ENCODE results near the gene COA5. TPM values are rescaled to one million over a fixed set of nuclear protein-coding genes. Genes with fewer than 3 reads are reported as not detected.

Gene COA5
- total RNA-seq, 2 experiments from 2014 or later: 33.6 to 40.0 TPM

- peaks cover 9% of the 10 kb centered on the region for H3K4me1 ChIP-seq (ENCODE audit: insufficient read depth, low read length, poor library complexity, severe bottlenecking)
- POLR2A ChIA-PET: no interaction called here
- no peaks in the 10 kb centered on the region for H3K79me2 ChIP-seq (ENCODE audit: insufficient read depth, low read depth, low read length)
- TF ChIP-seq CTCF (conservative IDR thresholded peaks at IDR 0.05; ENCODE audit: low read length): no peak
- no peak for TF ChIP-seq EZH2phosphoT487 (IDR thresholded peaks at IDR 0.05; ENCODE audit: borderline replicate concordance, low read depth, low read length)
- H3K4me2 ChIP-seq (ENCODE audit: low read length): no peak overlapping the region
- no peak overlapping the region for H3K4me3 ChIP-seq (ENCODE audit: low read depth, low read length, poor library complexity, severe bottlenecking)
- H4K20me1 ChIP-seq (ENCODE audit: insufficient read depth, low read length): no peaks in the 10 kb centered on the region
- no TSS peak for BruUV-seq (replicated peaks)
- no peaks in the 10 kb centered on the region for H3K9me3 ChIP-seq (ENCODE audit: low read length)
- peaks cover 5% of the 10 kb centered on the region; the same call in 1 of the 2 replicates for H3K36me3 ChIP-seq (ENCODE audit: insufficient read depth, low read length)
- H3K27ac ChIP-seq (ENCODE audit: low read depth, low read length, poor library complexity, severe bottlenecking): no peak overlapping the region
- no peak overlapping the region for H2AFZ ChIP-seq (ENCODE audit: low read length)
- intact Hi-C loops (cut with micrococcal nuclease; ENCODE audit: unreplicated experiment): no loop called here
- DNase-seq (ENCODE audit: low spot score): no peak
- CTCF ChIA-PET (ENCODE audit: unreplicated experiment): no interaction called here
- H3K9me2 ChIP-seq (ENCODE audit: insufficient read depth, low read length): no peaks in the 10 kb centered on the region
These were observed 30.1 kb downstream of the COA5 start for GRCh38 chr2:98578231-98578630.

- TF ChIP-seq CTCF (conservative IDR thresholded peaks at IDR 0.05; ENCODE audit: low read length) (no peak), EZH2phosphoT487 (IDR thresholded peaks at IDR 0.05; ENCODE audit: borderline replicate concordance, low read depth, low read length) (no peak)
- no peaks in the 10 kb centered on the region for H3K79me2 ChIP-seq (ENCODE audit: insufficient read depth, low read depth, low read length)
- H3K4me2 ChIP-seq (ENCODE audit: low read length): no peak overlapping the region
- H3K27ac ChIP-seq (ENCODE audit: low read depth, low read length, poor library complexity, severe bottlenecking): no peak overlapping the region
- no peak for DNase-seq (ENCODE audit: low spot score)
- H3K4me3 ChIP-seq (ENCODE audit: low read depth, low read length, poor library complexity, severe bottlenecking): no peak overlapping the region
- intact Hi-C loops (cut with micrococcal nuclease; ENCODE audit: unreplicated experiment): no loop called here
- H3K4me1 ChIP-seq (ENCODE audit: insufficient read depth, low read length, poor library complexity, severe bottlenecking): peaks cover 9% of the 10 kb centered on the region
- H4K20me1 ChIP-seq (ENCODE audit: insufficient read depth, low read length): no peaks in the 10 kb centered on the region
- ChIA-PET CTCF (ENCODE audit: unreplicated experiment) (no interaction called here), POLR2A (no interaction called here)
- no peaks in the 10 kb centered on the region for H3K36me3 ChIP-seq (ENCODE audit: insufficient read depth, low read length)
- H3K9me2 ChIP-seq (ENCODE audit: insufficient read depth, low read length): no peaks in the 10 kb centered on the region
- no peaks in the 10 kb centered on the region for H3K9me3 ChIP-seq (ENCODE audit: low read length)
- no TSS peak for BruUV-seq (replicated peaks)
- no peak overlapping the region for H2AFZ ChIP-seq (ENCODE audit: low read length)
These were observed 31.0 kb downstream of the COA5 start for GRCh38 chr2:98577313-98577712.

- POLR2A ChIA-PET: no interaction called here
- H3K36me3 ChIP-seq (ENCODE audit: insufficient read depth, low read length): no peaks in the 10 kb centered on the region
These were observed 31.5 kb downstream of the COA5 start for GRCh38 chr2:98576666-98577312.

More at GRCh38 chr2:98576666-98577312, 31.5 kb downstream of the COA5 start:
- H3K79me2 ChIP-seq (ENCODE audit: insufficient read depth, low read depth, low read length): no peaks in the 10 kb centered on the region
- no peak overlapping the region for H3K27ac ChIP-seq (ENCODE audit: low read depth, low read length, poor library complexity, severe bottlenecking)
- H3K4me2 ChIP-seq (ENCODE audit: low read length): no peak overlapping the region
- DNase-seq (ENCODE audit: low spot score): no peak
- intact Hi-C loops (cut with micrococcal nuclease; ENCODE audit: unreplicated experiment): no loop called here
- no TSS peak for BruUV-seq (replicated peaks)
- no peak for TF ChIP-seq EZH2phosphoT487 (IDR thresholded peaks at IDR 0.05; ENCODE audit: borderline replicate concordance, low read depth, low read length)
- no peak for TF ChIP-seq CTCF (conservative IDR thresholded peaks at IDR 0.05; ENCODE audit: low read length)
- no peaks in the 10 kb centered on the region for H4K20me1 ChIP-seq (ENCODE audit: insufficient read depth, low read length)
- H2AFZ ChIP-seq (ENCODE audit: low read length): no peak overlapping the region
- no peak overlapping the region for H3K4me3 ChIP-seq (ENCODE audit: low read depth, low read length, poor library complexity, severe bottlenecking)
- CTCF ChIA-PET (ENCODE audit: unreplicated experiment): no interaction called here
- peaks cover 9% of the 10 kb centered on the region for H3K4me1 ChIP-seq (ENCODE audit: insufficient read depth, low read length, poor library complexity, severe bottlenecking)
- H3K9me2 ChIP-seq (ENCODE audit: insufficient read depth, low read length): no peaks in the 10 kb centered on the region
- H3K9me3 ChIP-seq (ENCODE audit: low read length): no peaks in the 10 kb centered on the region
